ENCODE measurements around the gene PRR33. TPM values are rescaled to one million over a fixed set of nuclear protein-coding genes. Genes with fewer than 3 reads are reported as not detected.
A peak's percentile ranks its signal among the peaks of the same experiment; 100 is the strongest.
"Not testable (repeated sequence)": the region's sequence is repeated elsewhere in the genome, so short reads cannot be mapped to it uniquely, and the experiment has no call there.

The PRR33 gene
- total RNA-seq, 5 donors from 2014 or later (not counting 1 experiment from before 2014, with no cell fraction given): 0.10 to 0.12 TPM; not detected in 3

GRCh38 chr11:1873813-1874150, 17.9 kb downstream of the PRR33 start:
- H3K4me3 Mint-ChIP-seq; H3K27ac Mint-ChIP-seq; POLR2A ChIA-PET; DNase-seq; H3K36me3 ChIP-seq (ENCODE audit: control insufficient read depth in 2 of 2, extremely low read depth in 1 of 2, insufficient read depth in 1 of 2, low read length in 1 of 2); CTCF ChIA-PET; H3K9me3 ChIP-seq; ATAC-seq (replicated peaks in 1 of 4); H3K27ac ChIP-seq (ENCODE audit: low read length); H3K4me3 ChIP-seq (ENCODE audit: control insufficient read depth in 1 of 2, extremely low read depth in 1 of 2, low read length in 1 of 2); H3K36me3 Mint-ChIP-seq; H3K27me3 ChIP-seq (replicated peaks in 1 of 2; ENCODE audit: control insufficient read depth in 2 of 2, extremely low read depth in 1 of 2, insufficient read depth in 2 of 2, low read length in 1 of 2); H3K9me3 Mint-ChIP-seq; H3K27me3 Mint-ChIP-seq: not testable (repeated sequence)
- peaks cover 13 to 88% of the 10 kb centered on the region in 2 experiments for H3K4me1 ChIP-seq (ENCODE audit: control insufficient read depth in 1 of 2, extremely low read depth in 1 of 2, insufficient read depth in 2 of 2, low read length in 2 of 2)
- H3K4me1 Mint-ChIP-seq: peaks cover 37 to 58% (median 57%) of the 10 kb centered on the region in 3 donors
- 88% methylated on average over 11 of the region's 17 CpGs for WGBS (ENCODE audit: insufficient coverage)

GRCh38 chr11:1873048-1873812, 18.5 kb downstream of the PRR33 start:
- ChIA-PET CTCF (no interaction called here), POLR2A (no interaction called here)
- H3K4me3 Mint-ChIP-seq: no peak overlapping the region
- H3K27ac ChIP-seq (ENCODE audit: low read length): no peak overlapping the region
- no peaks in the 10 kb centered on the region for H3K27me3 ChIP-seq (replicated peaks in 1 of 2; ENCODE audit: control insufficient read depth in 2 of 2, extremely low read depth in 1 of 2, insufficient read depth in 2 of 2, low read length in 1 of 2)
- no peaks in the 10 kb centered on the region for H3K9me3 ChIP-seq
- no peak overlapping the region for H3K27ac Mint-ChIP-seq
- H3K36me3 ChIP-seq (ENCODE audit: control insufficient read depth in 2 of 2, extremely low read depth in 1 of 2, insufficient read depth in 1 of 2, low read length in 1 of 2): peaks cover 0 to 13% of the 10 kb centered on the region in 2 donors
- ATAC-seq (replicated peaks in 1 of 4) (no peak), DNase-seq (no peak)
- peaks cover 39 to 58% (median 58%) of the 10 kb centered on the region in 3 donors for H3K4me1 Mint-ChIP-seq
- WGBS (ENCODE audit: insufficient coverage): 86% methylated on average over 2 of the region's 11 CpGs
- no peaks in the 10 kb centered on the region for H3K9me3 Mint-ChIP-seq
- no peaks in the 10 kb centered on the region for H3K27me3 Mint-ChIP-seq
- H3K36me3 Mint-ChIP-seq: peaks cover 2% of the 10 kb centered on the region
- peaks cover 17 to 89% of the 10 kb centered on the region in 2 experiments for H3K4me1 ChIP-seq (ENCODE audit: control insufficient read depth in 1 of 2, extremely low read depth in 1 of 2, insufficient read depth in 2 of 2, low read length in 2 of 2)
- no peak overlapping the region for H3K4me3 ChIP-seq (ENCODE audit: control insufficient read depth in 1 of 2, extremely low read depth in 1 of 2, low read length in 1 of 2)

GRCh38 chr11:1872267-1872985, 19.3 kb downstream of the PRR33 start:
- Mint-ChIP-seq H3K27me3 (no peaks in the 10 kb centered on the region), H3K27ac (peak overlapping the region; percentile 52 to 73), H3K4me1 (peaks cover 43 to 59% (median 59%) of the 10 kb centered on the region in 3 donors), H3K9me3 (no peaks in the 10 kb centered on the region), H3K36me3 (peaks cover 2% of the 10 kb centered on the region), H3K4me3 (peak overlapping the region in 1 of 3 donors; percentile 79)
- no peak for ATAC-seq (replicated peaks in 1 of 4)
- Histone ChIP-seq H3K9me3 (no peaks in the 10 kb centered on the region), H3K36me3 (ENCODE audit: control insufficient read depth in 2 of 2, extremely low read depth in 1 of 2, insufficient read depth in 1 of 2, low read length in 1 of 2) (peaks cover 0 to 13% of the 10 kb centered on the region in 2 donors), H3K27ac (ENCODE audit: low read length) (no peak overlapping the region), H3K4me3 (ENCODE audit: control insufficient read depth in 1 of 2, extremely low read depth in 1 of 2, low read length in 1 of 2) (no peak overlapping the region), H3K4me1 (ENCODE audit: control insufficient read depth in 1 of 2, extremely low read depth in 1 of 2, insufficient read depth in 2 of 2, low read length in 2 of 2) (peaks cover 23 to 90% of the 10 kb centered on the region in 2 experiments), H3K27me3 (replicated peaks in 1 of 2; ENCODE audit: control insufficient read depth in 2 of 2, extremely low read depth in 1 of 2, insufficient read depth in 2 of 2, low read length in 1 of 2) (no peaks in the 10 kb centered on the region)
- CTCF ChIA-PET: no interaction called here
- 90% methylated on average over 19 of the region's 25 CpGs for WGBS (ENCODE audit: insufficient coverage)
- no peak for DNase-seq
- POLR2A ChIA-PET: no interaction called here

GRCh38 chr11:1871531-1871930, 20.2 kb downstream of the PRR33 start:
- H3K36me3 Mint-ChIP-seq: peaks cover 2% of the 10 kb centered on the region
- peaks cover 43 to 65% (median 64%) of the 10 kb centered on the region in 3 donors for H3K4me1 Mint-ChIP-seq
- no peaks in the 10 kb centered on the region for H3K9me3 ChIP-seq
- H3K4me3 ChIP-seq (ENCODE audit: control insufficient read depth in 1 of 2, extremely low read depth in 1 of 2, low read length in 1 of 2): no peak overlapping the region
- 94% methylated on average over 12 of the region's 15 CpGs for WGBS (ENCODE audit: insufficient coverage)
- peaks cover 5 to 13% of the 10 kb centered on the region in 2 donors for H3K36me3 ChIP-seq (ENCODE audit: control insufficient read depth in 2 of 2, extremely low read depth in 1 of 2, insufficient read depth in 1 of 2, low read length in 1 of 2)
- ChIA-PET POLR2A (no interaction called here), CTCF (no interaction called here)
- no peaks in the 10 kb centered on the region for H3K9me3 Mint-ChIP-seq
- H3K27ac Mint-ChIP-seq: peak overlapping the region in 1 of 2 donors; percentile 73
- ATAC-seq (replicated peaks in 1 of 4) (no peak), DNase-seq (peak in 1 of 35 experiments; percentile 0)
- peak overlapping the region in 2 of 3 donors; percentile 24 to 79 for H3K4me3 Mint-ChIP-seq
- H3K27ac ChIP-seq (ENCODE audit: low read length): peak overlapping the region; percentile 53
- no peaks in the 10 kb centered on the region for H3K27me3 Mint-ChIP-seq
- no peaks in the 10 kb centered on the region for H3K27me3 ChIP-seq (replicated peaks in 1 of 2; ENCODE audit: control insufficient read depth in 2 of 2, extremely low read depth in 1 of 2, insufficient read depth in 2 of 2, low read length in 1 of 2)
- H3K4me1 ChIP-seq (ENCODE audit: control insufficient read depth in 1 of 2, extremely low read depth in 1 of 2, insufficient read depth in 2 of 2, low read length in 2 of 2): peaks cover 29 to 95% of the 10 kb centered on the region in 2 experiments

- peak overlapping the region; percentile 20 to 52 for H3K4me3 ChIP-seq (ENCODE audit: control insufficient read depth in 1 of 2, extremely low read depth in 1 of 2, low read length in 1 of 2)
- H3K4me3 Mint-ChIP-seq: peak overlapping the region; percentile 75 to 79 (median 75)
- no peaks in the 10 kb centered on the region for H3K9me3 ChIP-seq
- H3K27me3 ChIP-seq (replicated peaks in 1 of 2; ENCODE audit: control insufficient read depth in 2 of 2, extremely low read depth in 1 of 2, insufficient read depth in 2 of 2, low read length in 1 of 2): no peaks in the 10 kb centered on the region
- CTCF ChIA-PET: interaction anchor here in 1 of 2 donors (0.5 kb wide), 1 partner anchor 35 kb away, joined by 4 read pairs; no protein-coding TSS in a partner anchor
- peak overlapping the region; percentile 93 to 94 for H3K27ac Mint-ChIP-seq
- no peaks in the 10 kb centered on the region for H3K9me3 Mint-ChIP-seq
- H3K36me3 Mint-ChIP-seq: peaks cover 2% of the 10 kb centered on the region
- peaks cover 29 to 95% of the 10 kb centered on the region in 2 experiments for H3K4me1 ChIP-seq (ENCODE audit: control insufficient read depth in 1 of 2, extremely low read depth in 1 of 2, insufficient read depth in 2 of 2, low read length in 2 of 2)
- H3K36me3 ChIP-seq (ENCODE audit: control insufficient read depth in 2 of 2, extremely low read depth in 1 of 2, insufficient read depth in 1 of 2, low read length in 1 of 2): peaks cover 7 to 14% of the 10 kb centered on the region in 2 donors
- peak overlapping the region; percentile 53 for H3K27ac ChIP-seq (ENCODE audit: low read length)
- POLR2A ChIA-PET: interaction anchor here in 1 of 2 donors (0.6 kb wide), 1 partner anchor 11 kb away, joined by 10 read pairs; no protein-coding TSS in a partner anchor
- 33% methylated on average over 49 of the region's 50 CpGs for WGBS (ENCODE audit: insufficient coverage)
- DNase-seq (peak in 30 of 35 experiments; percentile 28 to 77 (median 48)), ATAC-seq (replicated peaks in 1 of 4) (peak; percentile 76 to 87 (median 84))
- peaks cover 43 to 67% (median 66%) of the 10 kb centered on the region in 3 donors for H3K4me1 Mint-ChIP-seq
- H3K27me3 Mint-ChIP-seq: no peaks in the 10 kb centered on the region
These were observed 20.8 kb downstream of the PRR33 start for GRCh38 chr11:1870721-1871466.

GRCh38 chr11:1870326-1870696, 21.4 kb downstream of the PRR33 start:
- no peaks in the 10 kb centered on the region for H3K27me3 Mint-ChIP-seq
- WGBS (ENCODE audit: insufficient coverage): 81% methylated on average over 11 of the region's 12 CpGs
- peaks cover 29 to 96% of the 10 kb centered on the region in 2 experiments for H3K4me1 ChIP-seq (ENCODE audit: control insufficient read depth in 1 of 2, extremely low read depth in 1 of 2, insufficient read depth in 2 of 2, low read length in 2 of 2)
- POLR2A ChIA-PET: no interaction called here
- H3K27ac Mint-ChIP-seq: peak overlapping the region; percentile 93 to 94
- ATAC-seq (replicated peaks in 1 of 4): peak in 1 of 4 experiments; percentile 1
- H3K27ac ChIP-seq (ENCODE audit: low read length): peak overlapping the region; percentile 53
- peak overlapping the region; percentile 20 to 52 for H3K4me3 ChIP-seq (ENCODE audit: control insufficient read depth in 1 of 2, extremely low read depth in 1 of 2, low read length in 1 of 2)
- H3K36me3 Mint-ChIP-seq: peaks cover 2% of the 10 kb centered on the region
- H3K9me3 ChIP-seq: no peaks in the 10 kb centered on the region
- no peaks in the 10 kb centered on the region for H3K27me3 ChIP-seq (replicated peaks in 1 of 2; ENCODE audit: control insufficient read depth in 2 of 2, extremely low read depth in 1 of 2, insufficient read depth in 2 of 2, low read length in 1 of 2)
- no peak for DNase-seq
- CTCF ChIA-PET: interaction anchor here in 1 of 2 donors (0.5 kb wide), 1 partner anchor 35 kb away, joined by 4 read pairs; no protein-coding TSS in a partner anchor
- no peaks in the 10 kb centered on the region for H3K9me3 Mint-ChIP-seq
- peaks cover 41 to 70% (median 69%) of the 10 kb centered on the region in 3 donors for H3K4me1 Mint-ChIP-seq
- H3K4me3 Mint-ChIP-seq: peak overlapping the region; percentile 75 to 79 (median 75)
- peaks cover 11 to 17% of the 10 kb centered on the region in 2 donors for H3K36me3 ChIP-seq (ENCODE audit: control insufficient read depth in 2 of 2, extremely low read depth in 1 of 2, insufficient read depth in 1 of 2, low read length in 1 of 2)

Measured in T-cell (primary cell).